ENCODE results near the gene EYS.
"Not testable (repeated sequence)": the region's sequence is repeated elsewhere in the genome, so short reads cannot be mapped to it uniquely, and the experiment has no call there.

EYS gene

GRCh38 chr6:63821442-63821841, 1885.6 kb downstream of the EYS start:
- DNase-seq (ENCODE audit: low spot score): no peak

GRCh38 chr6:63819831-63820230, 1887.2 kb downstream of the EYS start:
- DNase-seq (ENCODE audit: low spot score): no peak

GRCh38 chr6:63817492-63818050, 1889.5 kb downstream of the EYS start:
- DNase-seq (ENCODE audit: low spot score): no peak

- peak; percentile 48 for DNase-seq (ENCODE audit: low spot score)
Measured at GRCh38 chr6:63816982-63817436, 1890.0 kb downstream of the EYS start.

GRCh38 chr6:63816401-63816981, 1890.5 kb downstream of the EYS start:
- no peak for DNase-seq (ENCODE audit: low spot score)

- no peak for DNase-seq (ENCODE audit: low spot score)
Measured at GRCh38 chr6:63814459-63814858, 1892.6 kb downstream of the EYS start.

- peak; percentile 15 for DNase-seq (ENCODE audit: low spot score)
Measured at GRCh38 chr6:63813566-63814120, 1893.4 kb downstream of the EYS start.

GRCh38 chr6:63808576-63808975, 1898.5 kb downstream of the EYS start:
- DNase-seq (ENCODE audit: low spot score): no peak

GRCh38 chr6:63807056-63807455, 1900.0 kb downstream of the EYS start:
- DNase-seq (ENCODE audit: low spot score): no peak

GRCh38 chr6:63806573-63806913, 1900.5 kb downstream of the EYS start:
- DNase-seq (ENCODE audit: low spot score): no peak

- DNase-seq (ENCODE audit: low spot score): no peak
Measured at GRCh38 chr6:63805808-63806572, 1901.0 kb downstream of the EYS start.

- DNase-seq (ENCODE audit: low spot score): no peak
Measured at GRCh38 chr6:63805345-63805744, 1901.7 kb downstream of the EYS start.

GRCh38 chr6:63804381-63804956, 1902.6 kb downstream of the EYS start:
- no peak for DNase-seq (ENCODE audit: low spot score)

GRCh38 chr6:63803371-63803770, 1903.7 kb downstream of the EYS start:
- peak; percentile 58 for DNase-seq (ENCODE audit: low spot score)

- DNase-seq (ENCODE audit: low spot score): peak; percentile 22
Measured at GRCh38 chr6:63802606-63803206, 1904.3 kb downstream of the EYS start.

GRCh38 chr6:63800386-63800785, 1906.6 kb downstream of the EYS start:
- not testable (repeated sequence) for DNase-seq (ENCODE audit: low spot score)

- DNase-seq (ENCODE audit: low spot score): no peak
Measured at GRCh38 chr6:63799813-63800212, 1907.2 kb downstream of the EYS start.

GRCh38 chr6:63799313-63799712, 1907.7 kb downstream of the EYS start:
- no peak for DNase-seq (ENCODE audit: low spot score)

- DNase-seq (ENCODE audit: low spot score): no peak
Measured at GRCh38 chr6:63798378-63798777, 1908.6 kb downstream of the EYS start.

- DNase-seq (ENCODE audit: low spot score): no peak
Measured at GRCh38 chr6:63797721-63798120, 1909.3 kb downstream of the EYS start.

- no peak for DNase-seq (ENCODE audit: low spot score)
Measured at GRCh38 chr6:63795826-63796225, 1911.2 kb downstream of the EYS start.

GRCh38 chr6:63795006-63795405, 1912.0 kb downstream of the EYS start:
- no peak for DNase-seq (ENCODE audit: low spot score)

Data from Ammon's horn (tissue), 1 donor.